Neural cell (in vitro differentiated cells): ENCODE measurements around the gene DSC1.

Experiments
- TAF1 ChIP-seq: IDR thresholded peaks from 2 replicates; pipeline ENCODE4 v1.6.1; 2012; ENCODE audit warnings: low read depth
- TF ChIP-seq, protein P1 (sequence below): fragments of 450-650 bp; IDR thresholded peaks from 2 replicates; pipeline ENCODE4 v1.5.1; 2014; ENCODE audit warnings: antibody characterized with exemption, mild to moderate bottlenecking, moderate library complexity; ENCODE audit not compliant: poor library complexity, severe bottlenecking

DNA sequence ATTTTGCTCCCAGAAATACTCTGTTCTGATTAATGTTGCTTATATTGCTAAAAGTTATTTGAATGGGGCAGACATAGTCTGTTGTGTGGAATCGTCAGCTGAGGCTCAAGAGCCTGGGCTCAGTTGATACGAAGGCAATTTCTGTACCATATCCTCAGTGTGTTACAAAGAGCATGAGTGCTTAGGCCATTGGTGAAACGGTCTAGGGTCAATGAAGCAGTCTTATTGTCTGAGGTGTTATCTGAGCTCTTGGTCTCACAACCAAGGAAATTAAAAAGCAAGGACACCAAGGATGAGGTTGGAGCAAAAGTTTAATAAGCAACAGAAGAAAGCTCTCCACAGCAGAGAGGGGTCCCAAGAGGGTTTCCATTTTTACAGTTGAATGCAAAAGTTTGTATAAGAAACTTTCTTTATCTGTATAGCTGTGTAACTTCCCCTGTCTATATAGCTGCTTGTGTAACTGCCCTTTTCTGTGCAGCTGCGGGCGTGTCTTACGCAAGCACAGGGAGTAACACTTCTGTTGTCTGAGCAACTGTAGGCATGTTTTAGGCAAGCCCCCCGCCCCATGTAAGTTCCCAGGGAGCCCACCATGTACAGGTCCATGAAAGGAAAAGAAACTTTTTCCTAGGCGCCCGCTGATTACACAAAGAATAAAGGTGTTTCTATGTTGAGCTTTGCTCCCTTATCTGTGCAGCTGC lies 40.6 kb upstream of the DSC1 start:
- TF ChIP-seq, protein P1, sequence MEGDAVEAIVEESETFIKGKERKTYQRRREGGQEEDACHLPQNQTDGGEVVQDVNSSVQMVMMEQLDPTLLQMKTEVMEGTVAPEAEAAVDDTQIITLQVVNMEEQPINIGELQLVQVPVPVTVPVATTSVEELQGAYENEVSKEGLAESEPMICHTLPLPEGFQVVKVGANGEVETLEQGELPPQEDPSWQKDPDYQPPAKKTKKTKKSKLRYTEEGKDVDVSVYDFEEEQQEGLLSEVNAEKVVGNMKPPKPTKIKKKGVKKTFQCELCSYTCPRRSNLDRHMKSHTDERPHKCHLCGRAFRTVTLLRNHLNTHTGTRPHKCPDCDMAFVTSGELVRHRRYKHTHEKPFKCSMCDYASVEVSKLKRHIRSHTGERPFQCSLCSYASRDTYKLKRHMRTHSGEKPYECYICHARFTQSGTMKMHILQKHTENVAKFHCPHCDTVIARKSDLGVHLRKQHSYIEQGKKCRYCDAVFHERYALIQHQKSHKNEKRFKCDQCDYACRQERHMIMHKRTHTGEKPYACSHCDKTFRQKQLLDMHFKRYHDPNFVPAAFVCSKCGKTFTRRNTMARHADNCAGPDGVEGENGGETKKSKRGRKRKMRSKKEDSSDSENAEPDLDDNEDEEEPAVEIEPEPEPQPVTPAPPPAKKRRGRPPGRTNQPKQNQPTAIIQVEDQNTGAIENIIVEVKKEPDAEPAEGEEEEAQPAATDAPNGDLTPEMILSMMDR: no peak
- TF ChIP-seq TAF1: no peak
